SK-N-SH (cell line): ENCODE data around the gene DMRT2. TPM values are rescaled to one million over a fixed set of nuclear protein-coding genes. Genes with fewer than 3 reads are reported as not detected.

ENCODE experiments used
- CTCF ChIA-PET: fragments of 300-600, 350-600 bp; formaldehyde crosslinking; extraction: SDS; loops from one replicate; lab custom pipeline; 2021; lab: Yijun Ruan, JAX
- POLR2A ChIA-PET: fragments of 350-600 bp; sonication (Branson Sonifier 250); formaldehyde crosslinking; extraction: SDS; loops from one replicate; lab custom pipeline; 2020; ENCODE audit warnings: antibody characterized with exemption, inconsistent platforms; lab: Yijun Ruan, JAX
- DNase-seq: peaks from one replicate; pipeline ENCODE4 v3.0.0; 2012
- H2AFZ ChIP-seq: fragments of 200-600 bp; sonication (generic); 2 replicates; pipeline ENCODE4 v1.8.1; 2016; ENCODE audit warnings: antibody characterized with exemption, mild to moderate bottlenecking, low read depth
- H3F3A ChIP-seq: fragments of 200-600 bp; sonication (generic); replicated peaks from 2 replicates; pipeline ENCODE3; 2016; ENCODE audit warnings: antibody characterized with exemption, mild to moderate bottlenecking; ENCODE audit not compliant: insufficient read depth
- H3K27ac ChIP-seq, 2 experiments: fragments of 200-500 bp in 1 of 2; fragments of 200-600 bp in 1 of 2; sonication (Bioruptor generic) in 1 of 2; sonication (generic), shearing (Covaris generic) in 1 of 2; 2 replicates each; pipeline versions ENCODE4 v1.5.1 to v1.6.1; 2014 to 2016; ENCODE audit warnings: low read depth in 2 of 2, inconsistent platforms in 1 of 2, low read length in 1 of 2, mild to moderate bottlenecking in 1 of 2, mixed read lengths in 1 of 2
- H3K27me3 ChIP-seq: fragments of 200-600 bp; sonication (generic), shearing (Covaris generic); 2 replicates; pipeline ENCODE4 v1.6.1; 2016; ENCODE audit warnings: mixed run types; ENCODE audit not compliant: insufficient read depth
- H3K36me3 ChIP-seq, 2 experiments: fragments of 200-500 bp in 1 of 2; fragments of 200-600 bp in 1 of 2; sonication (Bioruptor generic) in 1 of 2; sonication (generic) in 1 of 2; replicated peaks in 1 of 2; 2 replicates each; pipeline versions ENCODE3 to v1.5.1; 2014 to 2016; ENCODE audit warnings: low read length in 1 of 2, mild to moderate bottlenecking in 1 of 2; ENCODE audit not compliant: insufficient read depth in 2 of 2, control insufficient read depth in 1 of 2
- H3K4me1 ChIP-seq, 2 experiments: fragments of 200-500 bp in 1 of 2; fragments of 200-600 bp in 1 of 2; sonication (Bioruptor generic) in 1 of 2; sonication (generic), shearing (Covaris generic) in 1 of 2; 2 replicates each; pipeline versions ENCODE4 v1.5.1 to v1.6.1; 2014 to 2016; ENCODE audit warnings: low read depth in 1 of 2, low read length in 1 of 2, mixed run types in 1 of 2; ENCODE audit not compliant: insufficient read depth in 2 of 2, control insufficient read depth in 1 of 2
- H3K4me2 ChIP-seq: fragments of 200-600 bp; sonication (generic), shearing (Covaris generic); 2 replicates; pipeline ENCODE4 v1.6.1; 2017; ENCODE audit warnings: mixed run types
- H3K4me3 ChIP-seq, 2 experiments: fragments of 200-500 bp in 1 of 2; fragments of 200-600 bp in 1 of 2; sonication (Bioruptor generic) in 1 of 2; sonication (generic), shearing (Covaris generic) in 1 of 2; 2 replicates each; pipeline versions ENCODE4 v1.5.1 to v1.8.1; 2014 to 2016; ENCODE audit warnings: low read depth in 2 of 2, inconsistent platforms in 1 of 2, low read length in 1 of 2, mild to moderate bottlenecking in 1 of 2, mixed read lengths in 1 of 2, moderate library complexity in 1 of 2
- H3K79me2 ChIP-seq: fragments of 200-600 bp; sonication (generic); 2 replicates; pipeline ENCODE4 v1.8.1; 2017; ENCODE audit warnings: mild to moderate bottlenecking; ENCODE audit not compliant: insufficient read depth
- H3K9ac ChIP-seq: fragments of 200-600 bp; sonication (generic); 2 replicates; pipeline ENCODE4 v1.6.1; 2017; ENCODE audit warnings: mixed run types
- H3K9me2 ChIP-seq: fragments of 200-600 bp; sonication (generic); 2 replicates; pipeline ENCODE4 v1.6.1; 2017; ENCODE audit warnings: mixed run types
- H3K9me3 ChIP-seq: fragments of 200-600 bp; sonication (generic); 2 replicates; pipeline ENCODE4 v1.6.1; 2017; ENCODE audit warnings: mixed run types, mild to moderate bottlenecking, moderate library complexity
- H4K20me1 ChIP-seq: fragments of 200-600 bp; sonication (generic); 2 replicates; pipeline ENCODE4 v1.6.1; 2017; ENCODE audit warnings: mild to moderate bottlenecking, mixed run types; ENCODE audit not compliant: insufficient read depth
- CHD2 ChIP-seq: fragments of 150-350 bp; IDR thresholded peaks from 2 replicates; pipeline ENCODE4 v1.6.1; 2018; ENCODE audit warnings: low read length; ENCODE audit not compliant: partially characterized antibody
- EZH2phosphoT487 ChIP-seq: fragments of 200-600 bp; sonication (generic); IDR thresholded peaks from 2 replicates; pipeline ENCODE4 v1.6.1; 2017; ENCODE audit warnings: low read depth, mixed run types, mild to moderate bottlenecking, antibody characterized with exemption, moderate library complexity, borderline replicate concordance
- FOSL2 ChIP-seq: IDR thresholded peaks from 2 replicates; pipeline ENCODE4 v1.4.0; 2012; ENCODE audit warnings: low read depth, mild to moderate bottlenecking, moderate library complexity, borderline replicate concordance
- FOXJ3 ChIP-seq: sonication (generic); formaldehyde crosslinking; IDR thresholded peaks from 2 replicates; pipeline ENCODE4 v1.5.1; 2020; ENCODE audit warnings: mild to moderate bottlenecking, missing genetic modification reagents
- GABPA ChIP-seq: IDR thresholded peaks from 2 replicates; pipeline ENCODE4 v1.4.0; 2012; ENCODE audit warnings: low read depth, mild to moderate bottlenecking
- GATA2 ChIP-seq: sonication (generic); formaldehyde crosslinking; IDR thresholded peaks from 2 replicates; pipeline ENCODE4 v1.5.0; 2020; ENCODE audit warnings: mild to moderate bottlenecking, missing genetic modification reagents
- MXI1 ChIP-seq: IDR thresholded peaks from 2 replicates; pipeline ENCODE4 v1.6.1; 2012; ENCODE audit warnings: mild to moderate bottlenecking, low read depth, low read length, improper control_type of control experiment
- PBX3 ChIP-seq: IDR thresholded peaks from 2 replicates; pipeline ENCODE4; 2012
- POLR2AphosphoS5 ChIP-seq: IDR thresholded peaks from 2 replicates; pipeline ENCODE4 v1.6.1; 2012; ENCODE audit warnings: low read depth, low read length
- RAD21 ChIP-seq: IDR thresholded peaks from 2 replicates; pipeline ENCODE4 v1.6.1; 2012; ENCODE audit warnings: mild to moderate bottlenecking, low read length
- RFX5 ChIP-seq: IDR thresholded peaks from 2 replicates; pipeline ENCODE4 v1.6.1; 2012; ENCODE audit warnings: mild to moderate bottlenecking, improper control_type of control experiment, low read length
- SMC3 ChIP-seq: IDR thresholded peaks from 2 replicates; pipeline ENCODE4 v1.6.1; 2012; ENCODE audit warnings: low read depth, low read length, improper control_type of control experiment
- TEAD4 ChIP-seq: IDR thresholded peaks from 2 replicates; pipeline ENCODE4 v1.4.0; 2012; ENCODE audit warnings: mild to moderate bottlenecking, borderline replicate concordance; ENCODE audit not compliant: insufficient read depth
- YY1 ChIP-seq: IDR thresholded peaks from 2 replicates; pipeline ENCODE4 v1.4.0; 2012; ENCODE audit warnings: low read depth, mild to moderate bottlenecking
- WGBS: methylation state at CpG from one replicate; pipeline ENCODE4 v1.1.6; 2017; ENCODE audit warnings: low lambda C conversion rate; 5-methylcytosine and 5-hydroxymethylcytosine counted together
- polyA plus RNA-seq, 3 experiments: library from polyadenylated mRNA; depleted of rRNA; stranded (reverse); fragments of >200 nt; gene quantifications; 2 replicates each; pipeline ENCODE4 v1.2.3, GENCODE V29; 2012
- TF ChIP-seq, protein P1 (sequence below): fragments of 150-350 bp; IDR thresholded peaks from 2 replicates; pipeline ENCODE4 v1.6.1; 2017; ENCODE audit warnings: antibody characterized with exemption, low read length, low read depth, borderline replicate concordance
- TF ChIP-seq, protein P2 (sequence below): IDR thresholded peaks from 2 replicates; pipeline ENCODE4 v1.4.0; 2012; ENCODE audit warnings: low read depth, borderline replicate concordance
- TF ChIP-seq, protein P3 (sequence below): fragments of 150-350 bp; IDR thresholded peaks from 2 replicates; pipeline ENCODE4 v1.6.1; 2016; ENCODE audit warnings: mild to moderate bottlenecking, low read depth, low read length
- TF ChIP-seq, protein P4 (sequence below): IDR thresholded peaks from 2 replicates; pipeline ENCODE4 v1.4.0; 2012; ENCODE audit warnings: low read depth

DMRT2 gene
- polyA plus RNA-seq, 1 of the 3 experiments (the other 2 are of a cell fraction), result not detected

DNA sequence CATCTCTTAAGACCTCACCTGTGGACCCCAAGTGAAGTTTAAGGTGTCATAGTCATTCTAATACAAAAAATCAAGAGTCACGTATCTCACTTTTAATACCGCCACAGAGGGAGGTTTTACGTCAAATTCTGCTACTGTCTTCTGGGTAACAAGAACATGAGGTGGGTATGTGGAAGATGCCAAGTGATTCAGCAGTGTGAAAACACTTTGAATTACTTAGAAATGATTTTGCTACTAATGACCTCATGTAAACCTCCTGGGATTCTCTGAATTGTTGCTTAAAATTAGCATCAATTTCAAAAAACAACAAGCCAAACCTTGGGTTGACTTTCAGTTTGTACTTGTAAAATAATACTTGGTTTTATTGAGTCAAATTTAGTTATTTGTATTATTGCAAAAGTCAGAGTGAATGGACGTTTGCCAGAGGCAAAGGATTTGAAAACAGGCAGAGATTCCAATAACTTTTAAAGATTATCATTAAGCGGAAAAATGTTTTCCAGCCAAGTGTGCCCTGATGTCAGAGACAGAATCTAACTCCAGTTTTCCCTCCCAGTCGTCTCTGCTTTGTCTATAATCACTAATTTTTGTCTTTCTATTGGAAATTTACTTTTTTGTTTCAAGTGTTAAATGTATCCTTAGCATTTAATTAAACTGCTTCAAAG, 8.8 kb downstream of the DMRT2 start:
- no peaks in the 10 kb centered on the region for H3K4me1 ChIP-seq
- H3K9me2 ChIP-seq, result no peaks in the 10 kb centered on the region
- WGBS, result 25% methylated on average over 6 of the region's 6 CpGs
- H3K27ac ChIP-seq, result no peak overlapping the region
- no peak for DNase-seq
- POLR2A ChIA-PET, result no interaction called here
- H4K20me1 ChIP-seq, result no peaks in the 10 kb centered on the region
- no peaks in the 10 kb centered on the region; the same call in 1 of the 2 replicates for H3K79me2 ChIP-seq
- CTCF ChIA-PET, result no interaction called here
- no peaks in the 10 kb centered on the region for H3K36me3 ChIP-seq
- H3K9ac ChIP-seq, result no peak overlapping the region
- no peaks in the 10 kb centered on the region for H3K9me3 ChIP-seq
- TF ChIP-seq, protein P1, sequence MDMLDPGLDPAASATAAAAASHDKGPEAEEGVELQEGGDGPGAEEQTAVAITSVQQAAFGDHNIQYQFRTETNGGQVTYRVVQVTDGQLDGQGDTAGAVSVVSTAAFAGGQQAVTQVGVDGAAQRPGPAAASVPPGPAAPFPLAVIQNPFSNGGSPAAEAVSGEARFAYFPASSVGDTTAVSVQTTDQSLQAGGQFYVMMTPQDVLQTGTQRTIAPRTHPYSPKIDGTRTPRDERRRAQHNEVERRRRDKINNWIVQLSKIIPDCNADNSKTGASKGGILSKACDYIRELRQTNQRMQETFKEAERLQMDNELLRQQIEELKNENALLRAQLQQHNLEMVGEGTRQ, result no peak
- TF ChIP-seq, protein P2, sequence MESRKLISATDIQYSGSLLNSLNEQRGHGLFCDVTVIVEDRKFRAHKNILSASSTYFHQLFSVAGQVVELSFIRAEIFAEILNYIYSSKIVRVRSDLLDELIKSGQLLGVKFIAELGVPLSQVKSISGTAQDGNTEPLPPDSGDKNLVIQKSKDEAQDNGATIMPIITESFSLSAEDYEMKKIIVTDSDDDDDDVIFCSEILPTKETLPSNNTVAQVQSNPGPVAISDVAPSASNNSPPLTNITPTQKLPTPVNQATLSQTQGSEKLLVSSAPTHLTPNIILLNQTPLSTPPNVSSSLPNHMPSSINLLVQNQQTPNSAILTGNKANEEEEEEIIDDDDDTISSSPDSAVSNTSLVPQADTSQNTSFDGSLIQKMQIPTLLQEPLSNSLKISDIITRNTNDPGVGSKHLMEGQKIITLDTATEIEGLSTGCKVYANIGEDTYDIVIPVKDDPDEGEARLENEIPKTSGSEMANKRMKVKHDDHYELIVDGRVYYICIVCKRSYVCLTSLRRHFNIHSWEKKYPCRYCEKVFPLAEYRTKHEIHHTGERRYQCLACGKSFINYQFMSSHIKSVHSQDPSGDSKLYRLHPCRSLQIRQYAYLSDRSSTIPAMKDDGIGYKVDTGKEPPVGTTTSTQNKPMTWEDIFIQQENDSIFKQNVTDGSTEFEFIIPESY, result no peak
- TF ChIP-seq GATA2 (CRISPR knock-in tag) (no peak), RFX5 (no peak), EZH2phosphoT487 (no peak), POLR2AphosphoS5 (no peak), TEAD4 (no peak), PBX3 (no peak), CHD2 (no peak), FOSL2 (no peak), FOXJ3 (no peak), MXI1 (no peak), RAD21 (no peak), SMC3 (no peak), GABPA (no peak), YY1 (no peak)
- TF ChIP-seq, protein P3, sequence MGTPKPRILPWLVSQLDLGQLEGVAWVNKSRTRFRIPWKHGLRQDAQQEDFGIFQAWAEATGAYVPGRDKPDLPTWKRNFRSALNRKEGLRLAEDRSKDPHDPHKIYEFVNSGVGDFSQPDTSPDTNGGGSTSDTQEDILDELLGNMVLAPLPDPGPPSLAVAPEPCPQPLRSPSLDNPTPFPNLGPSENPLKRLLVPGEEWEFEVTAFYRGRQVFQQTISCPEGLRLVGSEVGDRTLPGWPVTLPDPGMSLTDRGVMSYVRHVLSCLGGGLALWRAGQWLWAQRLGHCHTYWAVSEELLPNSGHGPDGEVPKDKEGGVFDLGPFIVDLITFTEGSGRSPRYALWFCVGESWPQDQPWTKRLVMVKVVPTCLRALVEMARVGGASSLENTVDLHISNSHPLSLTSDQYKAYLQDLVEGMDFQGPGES, result no peak
- TF ChIP-seq, protein P4, sequence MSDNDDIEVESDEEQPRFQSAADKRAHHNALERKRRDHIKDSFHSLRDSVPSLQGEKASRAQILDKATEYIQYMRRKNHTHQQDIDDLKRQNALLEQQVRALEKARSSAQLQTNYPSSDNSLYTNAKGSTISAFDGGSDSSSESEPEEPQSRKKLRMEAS, result no peak
- TF ChIP-seq, all 33 proteins: peak for 0
- H3K4me3 ChIP-seq, result no peak overlapping the region
- H3K27me3 ChIP-seq, result peaks cover 6% of the 10 kb centered on the region; the same call in 1 of the 2 replicates
- H3F3A ChIP-seq, result no peaks in the 10 kb centered on the region
- H3K4me2 ChIP-seq, result no peak overlapping the region
- H2AFZ ChIP-seq, result no peak overlapping the region
